ENCODE data around the gene MSI2.

- TF ChIP-seq EZH2 (IDR thresholded peaks at IDR 0.05) (no peak), POLR2AphosphoS5 (IDR thresholded peaks at IDR 0.05; ENCODE audit: borderline replicate concordance, low read depth, low read length) (no peak), FOXP2 (optimal IDR thresholded peaks at IDR 0.05; ENCODE audit: control extremely low read depth, extremely low read length, insufficient read depth) (no peak)
Observed at GRCh38 chr17:57493625-57494024, 237.3 kb downstream of the MSI2 start.

All from SK-N-MC (cell line).